H1 (cell line): ENCODE results near the gene KCNT1. TPM values are rescaled to one million over a fixed set of nuclear protein-coding genes. Genes with fewer than 3 reads are reported as not detected.

Source experiments
- ASH2L ChIP-seq: fragments of 200-600, 300-600 bp; sonication (generic); IDR thresholded peaks from one replicate; pipeline ENCODE4 v1.7.1; 2017; ENCODE audit warnings: low read length
- CEBPB ChIP-seq: IDR thresholded peaks from 2 replicates; pipeline ENCODE4 v1.6.1; 2012; ENCODE audit warnings: low read depth, low read length
- KDM5A ChIP-seq: fragments of 200-600 bp; IDR thresholded peaks from 2 replicates; pipeline ENCODE4 v1.7.1; 2012; ENCODE audit warnings: mild to moderate bottlenecking, low read length, inconsistent platforms, mixed read lengths
- RNF2 ChIP-seq: fragments of 200-900, 300-1000 bp; sonication (generic); IDR thresholded peaks from 2 replicates; pipeline ENCODE4 v1.7.1; 2016; ENCODE audit warnings: borderline replicate concordance, low read depth, mild to moderate bottlenecking, antibody characterized with exemption, low read length; ENCODE audit not compliant: poor library complexity, severe bottlenecking; ENCODE audit errors: missing control alignments
- SRF ChIP-seq: IDR thresholded peaks from 2 replicates; pipeline ENCODE4 v1.6.1; 2011; ENCODE audit warnings: mild to moderate bottlenecking, low read depth, low read length, moderate library complexity
- TAF7 ChIP-seq: optimal IDR thresholded peaks from 2 replicates; pipeline ENCODE3; 2011; ENCODE audit warnings: low read depth, mild to moderate bottlenecking, inconsistent platforms, low read length, moderate library complexity, borderline replicate concordance
- polyA plus RNA-seq, 7 experiments: library from polyadenylated mRNA; depleted of rRNA in 3 of 7; stranded (reverse) in 5 of 7; unstranded in 2 of 7; fragments of >200 nt in 5 of 7; fragments of 200-250 nt in 2 of 7; gene quantifications; 1 replicate in 5 of 7; 2 replicates in 1 of 7; 4 replicates in 1 of 7; pipeline versions ENCODE4 v1.2.1 to v1.2.3, GENCODE V29; 2011 to 2013; ENCODE audit warnings: missing spikeins in 2 of 7, mixed read lengths in 2 of 7
- total RNA-seq: library from RNA; stranded (reverse); fragmentation: NEBNext Ultra II Directional; extraction: Animal tissue kit (Norgen Biotek cat#: 25700); gene quantifications from 2 replicates; pipeline ENCODE4 v1.2.1, GENCODE V29; 2021

KCNT1 gene
- total and polyA plus RNA-seq, 2 of the 8 experiments (the other 6 are each of a cell fraction or from before 2014, with no cell fraction given) = 0.13 to 0.20 TPM

DNA sequence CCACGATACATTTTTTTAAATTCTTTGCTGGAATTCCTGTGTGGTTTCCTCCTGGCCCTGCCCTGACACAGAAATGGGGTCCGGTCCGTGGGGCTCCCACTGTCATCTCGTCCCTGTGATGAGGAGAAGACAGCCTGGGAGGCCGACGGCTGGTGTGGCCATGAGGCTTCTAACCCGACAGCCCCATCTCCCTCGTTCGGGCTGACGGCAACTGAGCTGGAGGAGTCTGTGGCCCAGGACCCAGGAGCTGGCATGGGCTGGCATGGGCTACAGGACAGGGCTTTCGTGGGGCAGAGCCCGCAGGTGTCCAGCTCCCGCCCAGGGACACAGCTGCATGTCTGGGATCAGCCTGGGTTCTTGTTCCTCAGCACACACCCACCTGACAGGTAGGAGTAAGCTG lies 25.1 kb upstream of the KCNT1 start (continued):
- TF ChIP-seq CEBPB = no peak
- TF ChIP-seq SRF = no peak
- no peak for TF ChIP-seq TAF7
- TF ChIP-seq ASH2L = no peak
- no peak for TF ChIP-seq KDM5A
- TF ChIP-seq RNF2 = no peak
- TF ChIP-seq, all 59 proteins: peak for 0
